ENCODE measurements around the gene IL20RB.
"Not testable (repeated sequence)": the region's sequence is repeated elsewhere in the genome, so short reads cannot be mapped to it uniquely, and the experiment has no call there.

Gene IL20RB

DNA sequence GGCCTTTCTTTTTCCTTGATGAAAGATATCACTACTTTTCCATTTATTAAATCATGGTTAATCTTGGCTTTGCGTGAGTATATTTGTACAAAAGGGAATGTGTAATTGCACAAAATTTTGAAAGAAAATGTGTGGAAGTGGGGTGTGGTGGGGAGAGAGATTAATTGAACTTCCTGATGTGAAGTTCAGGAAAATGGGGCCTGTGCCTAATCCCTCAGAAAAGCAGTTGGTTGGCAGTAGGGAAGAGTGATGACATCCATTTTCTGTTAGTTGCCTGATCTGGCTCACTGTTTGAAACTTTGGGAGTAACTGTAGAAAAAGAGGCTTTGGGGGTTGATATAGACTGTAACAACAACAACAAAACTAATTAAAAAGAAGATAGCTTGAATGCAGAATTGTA, 10.8 kb upstream of the IL20RB start:
- no peak for DNase-seq (ENCODE audit: low read depth in 2 of 2)

DNA sequence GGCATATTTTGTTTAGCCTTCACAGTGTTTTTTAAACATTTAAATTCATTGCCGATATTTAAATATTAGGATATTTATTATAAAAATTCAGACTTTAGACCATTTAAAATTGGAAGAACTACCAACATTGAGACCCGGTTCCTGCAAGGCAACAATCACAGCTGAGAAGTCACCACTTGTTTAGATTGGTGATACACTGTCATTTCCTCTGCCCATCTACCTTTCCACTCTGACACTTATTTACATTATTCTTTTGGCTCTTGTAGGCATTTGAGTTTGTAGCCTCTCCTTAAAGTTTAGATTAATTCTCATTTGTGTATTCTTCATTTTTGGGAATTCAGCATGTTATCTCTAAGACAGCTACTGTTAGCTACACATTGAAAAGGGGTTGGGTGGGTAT, 10.3 kb upstream of the IL20RB start:
- no peak for DNase-seq (ENCODE audit: low read depth in 2 of 2)

GRCh38 chr3:136949146-136949545, 8.6 kb upstream of the IL20RB start:
- DNase-seq (ENCODE audit: low read depth in 2 of 2) = no peak

DNA sequence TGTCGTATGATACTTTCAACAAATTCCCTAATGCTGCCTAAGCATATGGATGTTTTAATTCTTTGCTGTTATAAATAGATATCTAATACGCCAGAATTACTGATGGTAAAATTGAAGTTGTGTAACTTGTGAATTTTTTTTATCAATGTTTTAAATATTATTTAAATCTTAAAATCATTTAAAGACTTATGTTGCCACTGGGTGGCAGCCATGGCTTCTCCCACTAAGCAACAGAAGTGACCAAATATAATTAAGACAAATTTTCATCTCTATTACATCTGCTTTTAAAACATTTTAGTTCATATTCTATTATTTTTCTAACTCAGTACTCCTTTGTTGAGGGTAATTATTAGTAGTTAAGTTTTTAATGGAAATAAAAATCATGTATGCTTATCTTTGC, 8.1 kb upstream of the IL20RB start:
- DNase-seq (ENCODE audit: low read depth in 2 of 2) = no peak

- no peak for DNase-seq (ENCODE audit: low read depth in 2 of 2)
Observed at GRCh38 chr3:136950623-136951022, 7.2 kb upstream of the IL20RB start.

- DNase-seq (ENCODE audit: low read depth in 2 of 2) = no peak
Observed at GRCh38 chr3:136952292-136952691, 5.5 kb upstream of the IL20RB start.

GRCh38 chr3:136954251-136954650, 3.5 kb upstream of the IL20RB start:
- DNase-seq (ENCODE audit: low read depth in 2 of 2) = no peak

DNA sequence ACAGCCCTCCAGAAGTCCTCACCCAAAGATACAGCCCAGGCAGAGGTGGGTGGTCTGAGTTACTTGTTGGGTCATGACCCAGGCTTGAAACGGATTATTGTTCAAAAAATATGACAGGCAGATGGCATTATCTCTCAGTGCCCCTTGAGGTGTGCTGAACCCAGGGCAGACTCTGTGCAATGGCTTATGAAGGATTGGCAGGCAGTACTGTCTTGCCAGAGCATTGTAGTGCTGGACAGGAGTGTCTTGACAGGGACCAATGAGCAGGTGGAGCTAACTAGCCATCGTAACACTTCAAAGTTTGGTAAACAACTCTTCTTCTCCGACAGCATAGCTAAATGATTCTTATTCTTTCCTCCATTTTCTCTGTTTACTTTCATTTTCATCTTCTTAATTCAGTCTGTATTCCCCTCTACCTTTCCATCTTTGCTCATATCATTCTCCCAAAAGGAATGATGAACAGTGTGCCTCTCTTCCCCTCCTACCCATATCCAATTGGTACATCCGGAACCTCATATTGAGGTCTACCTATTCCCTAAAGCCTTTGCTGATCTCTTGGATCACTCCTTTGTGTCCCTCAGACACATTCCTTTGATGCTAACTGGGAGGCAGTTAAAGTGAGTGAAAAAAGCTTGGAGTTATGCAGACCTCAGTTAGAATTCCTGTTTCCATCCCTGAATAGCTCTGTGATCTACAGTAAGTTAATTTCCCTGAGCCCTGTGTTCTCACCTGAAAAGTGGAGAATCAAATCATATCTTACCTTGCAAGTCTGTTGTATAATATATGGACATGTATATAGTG, 2.6 kb upstream of the IL20RB start:
- DNase-seq (ENCODE audit: low read depth in 2 of 2) = no peak

- DNase-seq (ENCODE audit: low read depth in 2 of 2) = no peak
Observed at GRCh38 chr3:136955813-136956212, 2.0 kb upstream of the IL20RB start.

GRCh38 chr3:136956971-136957370, 812 bp upstream of the IL20RB start:
- DNase-seq (ENCODE audit: low read depth in 2 of 2) = no peak

- no peak for DNase-seq (ENCODE audit: low read depth in 2 of 2)
Observed at GRCh38 chr3:136958939-136959338, 1.2 kb downstream of the IL20RB start.

DNA sequence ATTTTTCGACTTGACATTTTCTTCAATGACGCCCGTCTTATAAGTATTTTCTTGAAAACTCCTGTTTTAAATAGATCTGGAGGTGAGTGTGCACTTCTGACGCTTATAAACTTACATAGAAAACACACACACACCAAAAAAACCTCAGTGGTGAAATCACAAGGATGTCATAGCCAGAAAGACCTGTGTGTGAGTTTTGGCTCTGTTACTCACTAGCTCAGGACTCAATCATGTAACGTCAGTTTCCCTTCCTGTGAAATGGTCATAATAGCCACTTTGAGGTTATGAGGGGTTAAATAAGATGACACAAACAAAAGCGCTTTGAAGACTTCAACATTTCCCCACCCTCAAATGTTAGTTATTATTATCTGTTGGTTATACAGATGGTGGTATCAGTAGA, 1.8 kb downstream of the IL20RB start:
- no peak for DNase-seq (ENCODE audit: low read depth in 2 of 2)

DNA sequence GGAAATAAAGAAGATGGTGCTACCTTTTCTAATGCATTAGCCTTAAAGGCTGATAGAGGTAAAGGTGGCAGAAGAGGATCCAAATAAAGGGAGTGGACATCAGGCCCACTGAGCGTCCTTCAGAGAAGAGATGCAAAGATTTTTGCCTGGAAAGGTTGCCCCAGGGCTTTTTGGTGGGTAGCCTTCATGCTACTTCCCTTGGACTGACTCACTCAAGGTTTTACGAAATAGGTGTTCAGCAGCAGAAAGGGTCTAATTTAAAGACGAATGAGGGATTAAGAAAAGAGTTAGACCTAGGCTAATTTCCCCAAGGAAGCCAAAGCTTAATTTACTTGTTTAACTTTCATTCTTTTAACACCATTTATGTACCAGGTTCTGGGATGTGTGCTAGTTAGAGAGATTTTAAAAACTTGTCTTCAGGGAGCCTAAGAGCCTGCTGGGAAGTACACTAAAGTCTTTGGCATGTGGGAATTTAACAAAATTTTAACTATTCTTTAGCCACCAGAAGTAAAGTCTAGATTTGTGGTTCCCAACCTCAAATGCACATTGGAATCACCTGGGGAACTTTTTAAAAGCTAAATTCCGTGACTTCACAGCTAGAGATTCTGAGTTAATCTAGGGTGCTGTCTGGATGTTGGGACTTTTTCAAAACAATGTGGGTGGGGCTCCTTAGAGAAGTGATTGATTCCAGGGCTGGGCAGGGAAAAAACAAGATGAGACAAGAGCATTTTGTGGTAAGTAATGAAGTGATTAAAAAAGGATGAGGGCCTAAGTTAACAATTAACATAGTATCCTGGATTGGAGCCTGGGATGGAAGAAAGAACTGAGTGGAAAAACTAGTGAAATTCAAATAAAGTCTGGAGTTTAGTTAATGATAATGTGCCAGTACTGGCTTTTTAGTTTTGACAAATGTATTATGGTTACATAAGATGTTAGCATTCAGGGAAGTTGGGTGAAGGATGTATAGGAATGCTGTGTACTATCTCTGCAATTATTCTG, 3.4 kb downstream of the IL20RB start:
- DNase-seq (ENCODE audit: low read depth in 2 of 2) = no peak

GRCh38 chr3:136962927-136963326, 5.1 kb downstream of the IL20RB start:
- no peak for DNase-seq (ENCODE audit: low read depth in 2 of 2)

DNA sequence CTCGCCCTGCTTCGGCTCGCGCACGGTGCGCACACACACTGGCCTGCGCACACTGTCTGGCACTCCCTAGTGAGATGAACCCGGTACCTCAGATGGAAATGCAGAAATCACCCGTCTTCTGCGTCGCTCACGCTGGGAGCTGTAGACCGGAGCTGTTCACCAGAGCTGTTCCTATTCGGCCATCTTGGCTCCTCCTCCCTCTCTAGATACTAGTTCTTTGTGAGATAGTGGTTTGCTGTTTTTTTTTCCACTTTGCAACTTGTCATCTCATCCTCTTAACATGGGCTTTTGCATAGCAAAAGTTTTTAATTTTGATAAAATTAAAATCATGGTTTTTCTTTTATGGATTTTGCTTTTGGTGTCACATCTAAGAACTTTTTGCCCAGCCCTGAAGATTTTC, 11.8 kb downstream of the IL20RB start:
- not testable (repeated sequence) for DNase-seq (ENCODE audit: low read depth in 2 of 2)

DNA sequence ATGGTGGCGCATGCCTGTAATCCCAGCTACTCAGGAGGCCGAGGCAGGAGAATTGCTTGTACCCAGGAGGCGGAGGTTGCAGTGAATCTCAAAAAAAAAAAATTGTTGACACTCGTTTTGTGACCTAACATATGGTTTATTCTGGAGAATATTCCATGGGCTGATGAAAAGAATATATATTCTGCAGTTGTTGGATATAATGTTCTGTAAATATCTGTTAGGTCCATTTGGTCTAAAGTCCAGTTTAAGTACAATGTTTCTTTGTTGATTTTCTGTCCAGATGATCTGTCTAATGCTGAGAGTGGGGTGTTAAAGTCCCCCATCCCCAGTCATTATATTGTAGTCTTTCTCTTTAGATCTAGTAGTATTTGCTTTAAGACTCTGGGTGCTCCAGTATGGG, 15.6 kb downstream of the IL20RB start:
- DNase-seq (ENCODE audit: low read depth in 2 of 2) = no peak

DNA sequence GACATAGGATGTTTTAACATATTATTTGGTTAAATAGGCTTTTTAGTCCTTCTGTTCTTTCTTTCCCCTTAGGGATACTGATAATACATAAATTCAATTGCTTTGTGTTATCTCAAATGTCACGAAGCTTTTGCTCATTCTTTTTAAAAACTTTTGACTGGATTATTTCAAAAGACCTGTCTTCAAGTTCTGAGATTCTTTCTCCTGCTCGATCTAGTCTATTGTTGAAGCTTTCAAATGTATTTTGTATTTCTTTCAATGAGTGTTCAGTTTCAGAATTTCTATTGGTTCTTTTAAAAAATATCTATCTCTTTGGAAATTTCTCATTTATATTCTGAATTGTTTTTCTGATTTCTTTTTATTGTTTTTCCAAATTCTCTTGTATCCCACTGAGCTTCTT, 16.9 kb downstream of the IL20RB start:
- DNase-seq (ENCODE audit: low read depth in 2 of 2) = no peak

DNA sequence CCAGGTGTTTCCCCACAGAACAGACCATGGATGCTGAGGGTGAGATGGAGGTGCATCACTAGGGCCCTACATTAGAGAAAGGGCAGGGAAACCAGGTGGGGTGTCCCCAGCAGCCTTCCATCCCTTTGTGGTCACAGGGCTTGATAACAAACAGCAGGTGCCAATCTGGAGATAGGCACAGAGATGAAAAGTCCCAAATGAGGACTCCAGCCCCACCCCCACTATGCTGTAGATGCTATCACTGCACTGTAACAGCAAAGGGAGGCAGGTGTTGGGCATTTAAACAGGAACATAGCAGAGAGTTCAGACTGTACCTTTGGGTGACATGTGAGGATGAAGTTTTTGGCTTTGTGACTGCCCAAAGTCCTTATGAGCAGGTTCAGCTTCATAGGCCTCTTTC, 21.4 kb downstream of the IL20RB start:
- DNase-seq (ENCODE audit: low read depth in 2 of 2) = no peak

GRCh38 chr3:136979684-136980083, 21.9 kb downstream of the IL20RB start:
- DNase-seq (ENCODE audit: low read depth in 2 of 2) = no peak

DNA sequence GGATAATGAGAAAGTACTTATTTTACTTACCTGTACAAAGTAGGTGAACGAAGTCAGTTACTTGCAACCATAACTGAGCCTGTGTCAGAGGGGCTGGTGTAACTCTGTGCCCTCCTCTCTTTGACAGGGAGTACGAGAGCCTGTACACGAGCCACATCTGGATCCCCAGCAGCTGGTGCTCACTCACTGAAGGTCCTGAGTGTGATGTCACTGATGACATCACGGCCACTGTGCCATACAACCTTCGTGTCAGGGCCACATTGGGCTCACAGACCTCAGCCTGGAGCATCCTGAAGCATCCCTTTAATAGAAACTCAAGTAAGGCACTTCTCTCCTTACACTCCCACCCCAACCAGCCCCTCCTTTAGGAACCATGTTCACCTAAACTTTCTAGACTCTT, 24.2 kb downstream of the IL20RB start:
- DNase-seq (ENCODE audit: low read depth in 2 of 2) = no peak

GRCh38 chr3:136982520-136983138, 24.8 kb downstream of the IL20RB start:
- no peak for DNase-seq (ENCODE audit: low read depth in 2 of 2)

- DNase-seq (ENCODE audit: low read depth in 2 of 2) = no peak
Observed at GRCh38 chr3:136984837-136985236, 27.1 kb downstream of the IL20RB start.

Measured in stimulated activated CD4-positive, alpha-beta T cell treated with anti-CD3 and anti-CD28 coated beads, Interleukin-4, amount 100 ng/mL, for 48 hours (primary cell).